SH-SY5Y (cell line): ENCODE results near the gene NKX2-4.

Experiments used
- GATA2 ChIP-seq: IDR thresholded peaks from 2 replicates; pipeline ENCODE4 v1.6.1; 2011; ENCODE audit warnings: mild to moderate bottlenecking, low read depth, low read length
- GATA3 ChIP-seq: IDR thresholded peaks from 2 replicates; pipeline ENCODE4 v1.6.1; 2011; ENCODE audit warnings: low read depth, mild to moderate bottlenecking, low read length, moderate library complexity

DNA sequence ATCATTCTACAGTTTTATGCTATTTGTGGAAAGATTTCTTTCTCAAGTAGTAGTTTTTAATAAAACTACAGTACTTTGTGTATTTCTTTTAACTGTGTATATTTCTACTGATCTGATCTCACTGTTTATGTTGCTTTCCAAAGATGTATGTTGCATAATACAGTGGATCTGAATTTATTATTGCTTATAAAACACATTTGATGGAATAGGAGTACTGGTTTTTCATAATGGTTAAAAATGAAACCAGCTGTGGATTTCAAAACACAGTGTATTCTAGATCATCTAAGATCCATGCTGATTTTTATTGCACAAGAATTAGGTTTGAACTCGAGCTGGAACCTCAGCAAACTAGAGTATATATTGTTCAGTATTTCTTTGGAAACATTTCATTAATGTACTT, 8.0 kb downstream of the NKX2-4 start:
- TF ChIP-seq GATA3 = no peak
- no peak for TF ChIP-seq GATA2
